HG03196 (cell line): Measurements from ENCODE around the gene USP1.
A peak's percentile ranks its signal among the peaks of the same experiment; 100 is the strongest.

Experiments used
- ATAC-seq: cut with Tn5 transposase; IDR thresholded peaks from one replicate; pipeline ENCODE4 v1.9.1; 2021; ENCODE audit not compliant: unreplicated experiment

Gene USP1

GRCh38 chr1:62425041-62425440 is 11.8 kb upstream of the USP1 start:
- ATAC-seq, result no peak

- ATAC-seq, result no peak
These were observed 10.6 kb upstream of the USP1 start for GRCh38 chr1:62426237-62426636.

GRCh38 chr1:62426794-62427193 is 10.1 kb upstream of the USP1 start:
- no peak for ATAC-seq

GRCh38 chr1:62428351-62428750 is 8.5 kb upstream of the USP1 start:
- no peak for ATAC-seq

- no peak for ATAC-seq
These were observed 7.3 kb upstream of the USP1 start for GRCh38 chr1:62429581-62429980.

GRCh38 chr1:62433861-62434617 is 2.8 kb upstream of the USP1 start:
- ATAC-seq, result no peak

- ATAC-seq, result no peak
These were observed 2.2 kb upstream of the USP1 start for GRCh38 chr1:62434618-62435001.

- peak; percentile 6 for ATAC-seq
These were observed 1.4 kb upstream of the USP1 start for GRCh38 chr1:62435231-62436038.

- ATAC-seq, result peak; percentile 70
These were observed 797 bp upstream of the USP1 start for GRCh38 chr1:62436039-62436465.

GRCh38 chr1:62437273-62437940 is 558 bp downstream of the USP1 start:
- peak; percentile 1 for ATAC-seq

- no peak for ATAC-seq
These were observed 1.3 kb downstream of the USP1 start for GRCh38 chr1:62438163-62438562.

- ATAC-seq, result peak; percentile 28
These were observed 3.0 kb downstream of the USP1 start for GRCh38 chr1:62439652-62440371.

GRCh38 chr1:62444701-62445100 is 7.9 kb downstream of the USP1 start:
- ATAC-seq, result no peak

GRCh38 chr1:62448221-62448933 is 11.5 kb downstream of the USP1 start:
- no peak for ATAC-seq

- ATAC-seq, result no peak
These were observed 13.5 kb downstream of the USP1 start for GRCh38 chr1:62450301-62450700.

- ATAC-seq, result no peak
These were observed 16.1 kb downstream of the USP1 start for GRCh38 chr1:62452951-62453350.

- ATAC-seq, result no peak
These were observed 21.1 kb downstream of the USP1 start for GRCh38 chr1:62457955-62458354.

- ATAC-seq, result no peak
These were observed 25.5 kb downstream of the USP1 start for GRCh38 chr1:62462370-62462769.

- no peak for ATAC-seq
These were observed 30.2 kb downstream of the USP1 start for GRCh38 chr1:62467092-62467491.

- no peak for ATAC-seq
These were observed 39.8 kb downstream of the USP1 start for GRCh38 chr1:62476525-62477219.
